GM12891 (cell line): ENCODE results near the gene TAOK3.

Source experiments
- POLR2A ChIP-seq: IDR thresholded peaks from 2 replicates; pipeline ENCODE4 v1.6.1; 2011; ENCODE audit warnings: low read depth, low read length, control low read depth
- POLR2AphosphoS5 ChIP-seq: IDR thresholded peaks from 2 replicates; pipeline ENCODE4 v1.6.1; 2011; ENCODE audit warnings: low read depth, low read length, control low read depth
- SPI1 ChIP-seq: IDR thresholded peaks from 2 replicates; pipeline ENCODE4 v1.6.1; 2011; ENCODE audit warnings: low read depth, low read length, control low read depth

GRCh38 chr12:118107694-118108093 is 265.0 kb downstream of the TAOK3 start:
- TF ChIP-seq POLR2A (no peak), POLR2AphosphoS5 (no peak), SPI1 (no peak)
